ENCODE measurements around the gene IL21R. TPM values are rescaled to one million over a fixed set of nuclear protein-coding genes. Genes with fewer than 3 reads are reported as not detected.

Gene IL21R
- total RNA-seq, 1 experiment from 2014 or later, result not detected

- CTCF ChIA-PET, result no interaction called here
- H3K27me3 Mint-ChIP-seq (ENCODE audit: unreplicated experiment), result no peaks in the 10 kb centered on the region
- BruUV-seq (replicated peaks), result no TSS peak
- DNase-seq, result no peak
- intact Hi-C loops (cut with micrococcal nuclease; ENCODE audit: unreplicated experiment), result no loop called here
- peaks cover 56% of the 10 kb centered on the region for H3K36me3 Mint-ChIP-seq (ENCODE audit: insufficient read depth, unreplicated experiment)
- H3K4me3 Mint-ChIP-seq (ENCODE audit: low read depth, unreplicated experiment), result no peak overlapping the region
- H3K4me1 Mint-ChIP-seq (ENCODE audit: low read depth, unreplicated experiment), result peaks cover 6% of the 10 kb centered on the region
- no peak for TF ChIP-seq CTCF (IDR thresholded peaks at IDR 0.05; ENCODE audit: unreplicated experiment)
- no peaks in the 10 kb centered on the region for H3K9me3 Mint-ChIP-seq (ENCODE audit: low read depth, unreplicated experiment)
- H3K27ac Mint-ChIP-seq (ENCODE audit: unreplicated experiment), result no peak overlapping the region
Measured at GRCh38 chr16:27474921-27475320, 72.9 kb downstream of the IL21R start.

- H3K4me3 Mint-ChIP-seq (ENCODE audit: low read depth, unreplicated experiment), result no peak overlapping the region
- H3K36me3 Mint-ChIP-seq (ENCODE audit: insufficient read depth, unreplicated experiment), result peaks cover 56% of the 10 kb centered on the region
- no peak for DNase-seq
- intact Hi-C loops (cut with micrococcal nuclease; ENCODE audit: unreplicated experiment), result no loop called here
- H3K27ac Mint-ChIP-seq (ENCODE audit: unreplicated experiment), result no peak overlapping the region
- H3K9me3 Mint-ChIP-seq (ENCODE audit: low read depth, unreplicated experiment), result no peaks in the 10 kb centered on the region
- no peak for TF ChIP-seq CTCF (IDR thresholded peaks at IDR 0.05; ENCODE audit: unreplicated experiment)
- CTCF ChIA-PET, result no interaction called here
- BruUV-seq (replicated peaks), result no TSS peak
- no peaks in the 10 kb centered on the region for H3K27me3 Mint-ChIP-seq (ENCODE audit: unreplicated experiment)
- peaks cover 6% of the 10 kb centered on the region for H3K4me1 Mint-ChIP-seq (ENCODE audit: low read depth, unreplicated experiment)
Measured at GRCh38 chr16:27475561-27475960, 73.6 kb downstream of the IL21R start.

DNA sequence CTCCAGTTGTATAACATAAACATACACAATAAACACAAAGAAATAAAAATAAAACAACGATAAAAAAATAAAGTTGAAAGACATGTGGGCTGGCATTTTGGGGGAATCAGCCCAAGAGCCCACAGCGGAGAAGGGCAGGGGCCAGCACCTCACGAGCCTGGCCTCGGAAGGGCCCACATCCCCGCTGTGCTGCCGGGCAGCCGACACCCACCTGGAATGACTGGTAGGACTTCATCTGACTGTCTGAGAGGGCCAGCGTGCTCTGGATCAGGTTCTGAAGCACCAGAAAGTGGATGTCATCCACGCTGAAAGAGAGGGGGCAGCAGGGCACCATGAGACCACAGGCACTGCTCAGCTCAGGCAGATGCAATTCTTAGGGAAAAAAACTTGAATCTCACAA, 74.3 kb downstream of the IL21R start:
- CTCF ChIA-PET, result no interaction called here
- Mint-ChIP-seq H3K27me3 (ENCODE audit: unreplicated experiment) (no peaks in the 10 kb centered on the region), H3K4me3 (ENCODE audit: low read depth, unreplicated experiment) (no peak overlapping the region), H3K27ac (ENCODE audit: unreplicated experiment) (no peak overlapping the region), H3K9me3 (ENCODE audit: low read depth, unreplicated experiment) (no peaks in the 10 kb centered on the region), H3K36me3 (ENCODE audit: insufficient read depth, unreplicated experiment) (peaks cover 52% of the 10 kb centered on the region), H3K4me1 (ENCODE audit: low read depth, unreplicated experiment) (no peaks in the 10 kb centered on the region)
- no TSS peak for BruUV-seq (replicated peaks)
- intact Hi-C loops (cut with micrococcal nuclease; ENCODE audit: unreplicated experiment), result no loop called here
- DNase-seq, result no peak
- TF ChIP-seq CTCF (IDR thresholded peaks at IDR 0.05; ENCODE audit: unreplicated experiment), result no peak

DNA sequence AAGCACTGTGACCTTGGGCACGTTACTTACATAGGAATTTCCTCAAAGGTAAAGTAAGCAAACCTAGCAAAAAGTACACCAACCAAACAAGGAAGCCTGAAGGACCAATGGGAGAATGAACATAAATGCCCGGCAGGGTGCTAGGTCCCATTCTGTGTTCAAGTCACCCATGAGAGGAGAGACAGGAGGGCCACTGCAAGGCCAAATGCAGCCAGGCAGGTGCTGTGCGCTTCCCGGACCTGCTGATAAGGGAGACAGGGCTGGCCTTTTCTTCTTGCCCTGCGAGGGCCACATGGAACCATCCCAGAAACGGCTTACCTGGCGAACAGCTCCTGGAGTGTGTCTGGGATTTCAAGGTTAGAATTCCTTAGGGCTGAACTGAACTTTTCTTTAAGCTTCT, 78.8 kb downstream of the IL21R start:
- no peak for DNase-seq
- CTCF ChIA-PET, result interaction anchor here (0.9 to 1.0 kb wide), 2 partner anchors 13 to 17 kb away, joined by 3 read pairs; no protein-coding TSS in a partner anchor
- intact Hi-C loops (cut with micrococcal nuclease; ENCODE audit: unreplicated experiment), result no loop called here
- Mint-ChIP-seq H3K27ac (ENCODE audit: unreplicated experiment) (no peak overlapping the region), H3K36me3 (ENCODE audit: insufficient read depth, unreplicated experiment) (peaks cover 49% of the 10 kb centered on the region), H3K4me3 (ENCODE audit: low read depth, unreplicated experiment) (no peak overlapping the region), H3K9me3 (ENCODE audit: low read depth, unreplicated experiment) (no peaks in the 10 kb centered on the region), H3K27me3 (ENCODE audit: unreplicated experiment) (no peaks in the 10 kb centered on the region), H3K4me1 (ENCODE audit: low read depth, unreplicated experiment) (no peaks in the 10 kb centered on the region)
- no peak for TF ChIP-seq CTCF (IDR thresholded peaks at IDR 0.05; ENCODE audit: unreplicated experiment)
- BruUV-seq (replicated peaks), result no TSS peak

Measured in Calu3 (cell line).